ENCODE measurements around the gene MS4A6A.
"Not testable (repeated sequence)": the region's sequence is repeated elsewhere in the genome, so short reads cannot be mapped to it uniquely, and the experiment has no call there.

The MS4A6A gene

DNA sequence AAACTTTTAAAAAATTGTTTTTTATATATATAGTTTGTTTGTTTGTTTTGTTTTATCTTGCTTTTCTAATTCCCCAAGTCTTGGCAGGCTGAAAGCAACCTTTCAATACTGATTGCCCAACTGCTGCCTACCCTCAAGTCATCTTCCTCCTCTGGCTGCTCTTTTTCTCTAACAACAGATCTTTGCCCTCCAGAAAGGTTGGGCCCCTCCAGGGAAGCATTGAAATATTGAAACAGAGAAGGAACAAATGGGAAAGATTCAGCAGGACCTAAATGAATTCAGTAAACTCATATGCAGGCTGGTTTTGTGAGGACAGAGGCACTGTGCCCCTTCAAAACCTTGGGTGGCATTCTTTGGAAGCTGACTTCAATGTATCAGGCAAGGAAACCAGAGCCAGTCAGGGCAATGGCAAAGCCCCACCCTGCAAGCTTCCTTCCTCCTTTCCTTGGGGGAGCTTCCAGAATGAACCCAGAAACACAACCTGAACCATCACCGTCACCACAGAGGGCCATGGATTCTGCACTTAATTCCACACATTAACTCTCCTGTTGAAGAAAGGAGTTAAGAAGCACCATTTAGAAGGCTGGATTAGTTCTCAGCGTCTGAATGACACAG, 815 bp upstream of the MS4A6A start:
- DNase-seq (ENCODE audit: low read depth), result no peak

DNA sequence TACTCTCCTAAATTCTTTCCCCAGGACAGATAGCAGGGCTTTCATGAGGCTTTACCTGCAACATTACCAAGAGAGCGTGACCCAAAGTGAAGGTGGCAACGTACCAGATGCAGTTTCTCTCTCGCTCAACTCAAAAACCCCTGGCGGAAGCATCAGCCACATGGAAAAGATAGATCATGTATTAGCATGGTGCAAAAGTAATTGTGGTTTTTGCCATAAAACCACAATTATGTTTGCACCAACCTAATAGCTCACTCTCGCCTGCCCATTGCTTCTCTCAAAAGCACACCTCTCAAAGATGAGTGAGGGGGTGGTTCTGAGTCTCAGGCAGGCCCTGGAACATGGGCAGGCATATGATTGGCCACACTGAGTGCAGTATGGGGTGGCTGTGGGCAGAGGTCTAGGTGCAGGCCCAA, 7.0 kb downstream of the MS4A6A start:
- DNase-seq (ENCODE audit: low read depth), result no peak

DNA sequence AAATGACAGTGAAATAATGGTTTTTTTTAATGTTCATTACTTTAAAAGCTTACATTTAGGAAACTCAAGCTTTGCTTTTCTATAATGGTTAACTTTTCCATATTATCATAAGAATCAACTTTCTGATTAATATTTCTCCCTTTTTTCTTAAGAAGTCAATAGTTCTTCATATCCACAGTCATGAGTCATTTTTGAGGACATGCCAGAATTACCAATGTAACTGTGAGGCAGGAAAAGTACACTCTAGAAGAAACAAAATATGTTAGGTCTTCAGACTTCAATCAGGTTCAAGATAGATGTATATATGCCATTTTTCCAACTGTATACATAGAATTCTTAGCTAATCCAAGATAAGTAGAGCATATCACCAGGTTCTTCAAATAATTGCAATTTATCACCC, 10.9 kb downstream of the MS4A6A start:
- DNase-seq (ENCODE audit: low read depth), result no peak

DNA sequence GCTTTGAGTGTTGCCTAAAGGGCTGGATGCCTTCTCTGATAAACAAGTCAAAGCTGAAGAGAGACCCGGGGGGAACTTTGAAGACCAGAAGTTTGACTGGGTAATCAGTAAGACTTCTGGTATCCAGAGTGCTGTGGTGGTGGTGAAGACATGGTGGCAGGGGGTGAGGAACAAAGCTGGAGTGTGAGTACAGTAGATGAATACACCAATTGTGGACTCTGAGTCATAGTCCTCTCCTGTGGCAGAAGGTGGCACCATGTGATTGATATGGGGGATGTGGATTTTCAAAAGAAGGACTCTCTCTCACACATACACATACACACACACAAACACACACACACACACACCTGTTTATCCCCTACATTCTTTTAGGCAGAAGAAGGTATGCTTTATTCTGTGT, 12.3 kb downstream of the MS4A6A start:
- no peak for DNase-seq (ENCODE audit: low read depth)

DNA sequence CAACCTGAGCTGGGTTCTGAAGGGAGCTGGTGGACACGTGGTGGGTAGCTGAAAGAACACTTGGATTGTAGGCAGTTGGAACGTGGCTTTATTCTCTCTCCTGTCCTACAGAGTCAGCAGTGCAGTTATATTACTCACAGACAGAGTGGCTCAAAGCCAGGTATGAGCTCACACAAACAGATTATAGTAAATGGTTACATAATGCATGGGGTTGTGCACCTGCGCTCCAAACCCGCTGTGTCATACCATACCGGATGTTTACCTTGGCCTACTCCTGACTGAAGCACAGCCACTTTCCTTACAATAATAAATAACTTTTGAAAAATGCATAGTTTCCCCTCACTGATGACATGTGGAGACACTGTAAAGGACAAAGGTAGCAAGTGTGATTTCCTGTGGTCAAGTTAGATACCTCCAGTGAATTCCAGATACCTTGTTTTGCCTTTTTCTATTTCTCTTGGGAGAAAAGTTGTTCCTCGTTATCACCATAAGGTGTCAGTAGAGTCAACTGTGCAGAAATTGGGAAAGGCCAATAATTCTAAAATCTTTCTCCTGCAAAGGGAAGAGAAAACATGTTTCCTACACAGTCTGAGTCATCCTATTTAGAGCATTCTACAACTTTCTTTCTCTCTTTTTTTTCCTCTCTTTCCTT, 13.5 kb downstream of the MS4A6A start:
- DNase-seq (ENCODE audit: low read depth), result peak; percentile 40

DNA sequence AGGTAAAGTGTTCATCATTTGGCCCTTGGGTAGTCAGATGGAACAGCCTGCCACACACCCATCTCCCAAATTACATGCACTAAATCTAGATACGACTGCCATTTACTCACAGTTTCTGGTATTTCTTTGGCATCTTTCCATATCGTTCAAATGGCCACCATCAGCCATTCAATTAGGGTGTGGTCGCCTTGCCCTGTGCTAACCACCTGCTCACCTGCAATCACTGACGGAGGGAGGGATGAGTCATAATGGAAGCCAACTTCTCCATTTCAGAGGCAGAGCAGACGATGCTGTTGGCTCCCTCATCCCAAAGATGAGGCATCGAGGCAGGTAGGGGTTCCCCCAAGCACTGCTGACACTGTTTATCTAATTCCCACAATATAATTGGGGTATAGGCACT, 14.6 kb downstream of the MS4A6A start:
- DNase-seq (ENCODE audit: low read depth), result no peak

DNA sequence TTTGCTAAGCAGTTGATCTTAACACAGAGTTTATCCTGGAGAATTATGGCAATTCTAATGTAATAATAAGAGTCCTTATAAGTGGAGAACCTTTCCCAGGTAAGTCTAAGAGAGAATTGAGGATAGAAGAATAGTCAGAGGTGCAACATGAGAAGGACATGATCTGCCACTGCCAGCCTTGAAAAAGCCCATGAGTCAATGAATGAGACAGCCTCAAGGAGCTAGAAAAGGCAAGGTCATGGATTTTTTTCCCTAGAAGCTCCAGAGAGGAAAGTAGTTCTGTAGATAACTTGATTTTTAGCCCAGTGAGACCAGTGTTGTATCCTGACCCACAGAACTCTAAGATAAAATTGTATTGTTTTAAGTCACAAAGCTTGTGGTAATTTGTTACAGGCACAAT, 16.9 kb downstream of the MS4A6A start:
- DNase-seq (ENCODE audit: low read depth), result peak; percentile 37

DNA sequence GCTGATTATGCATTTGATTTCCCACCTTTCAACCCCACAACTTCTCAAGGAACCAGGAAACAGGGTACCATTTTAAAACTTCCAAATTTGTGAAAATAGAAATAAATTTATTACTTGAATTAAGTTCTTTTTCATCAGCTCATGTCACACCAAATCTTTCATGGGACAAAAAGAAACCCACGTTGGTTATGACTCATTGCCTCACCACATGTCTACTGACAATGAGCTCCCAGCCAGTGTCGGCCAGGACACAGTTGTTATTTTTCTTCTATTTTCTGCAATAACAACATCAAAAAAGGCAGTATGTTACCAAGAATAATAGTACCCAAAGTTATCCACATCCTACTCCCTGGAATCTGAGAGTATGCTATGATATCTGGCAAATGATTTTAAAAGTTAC, 17.3 kb downstream of the MS4A6A start:
- peak; percentile 23 for DNase-seq (ENCODE audit: low read depth)

DNA sequence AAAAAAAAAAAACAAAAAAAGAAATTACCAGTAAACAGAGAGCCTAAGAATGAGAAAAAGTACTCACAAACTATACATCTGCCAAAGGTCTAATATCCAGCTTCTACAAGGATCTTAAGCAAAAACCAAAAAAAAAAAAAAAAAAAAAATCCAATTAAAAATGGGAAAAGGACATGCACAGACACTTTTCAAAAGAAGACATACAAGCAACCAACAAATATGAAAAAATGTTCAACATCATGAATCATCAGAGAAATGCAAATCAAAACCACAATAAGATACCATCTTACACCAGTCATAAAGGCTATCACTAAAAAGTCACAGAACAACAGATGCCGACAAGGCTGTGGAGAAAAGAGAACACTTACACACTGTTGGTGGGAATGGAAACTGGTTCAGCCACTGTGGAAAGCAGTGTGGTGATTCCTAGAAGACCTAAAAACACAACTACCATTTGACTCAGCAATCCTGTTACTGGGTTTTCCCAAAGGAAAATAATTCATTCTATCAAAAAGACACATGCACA, 18.3 kb downstream of the MS4A6A start:
- peak; percentile 43 for DNase-seq (ENCODE audit: low read depth)

DNA sequence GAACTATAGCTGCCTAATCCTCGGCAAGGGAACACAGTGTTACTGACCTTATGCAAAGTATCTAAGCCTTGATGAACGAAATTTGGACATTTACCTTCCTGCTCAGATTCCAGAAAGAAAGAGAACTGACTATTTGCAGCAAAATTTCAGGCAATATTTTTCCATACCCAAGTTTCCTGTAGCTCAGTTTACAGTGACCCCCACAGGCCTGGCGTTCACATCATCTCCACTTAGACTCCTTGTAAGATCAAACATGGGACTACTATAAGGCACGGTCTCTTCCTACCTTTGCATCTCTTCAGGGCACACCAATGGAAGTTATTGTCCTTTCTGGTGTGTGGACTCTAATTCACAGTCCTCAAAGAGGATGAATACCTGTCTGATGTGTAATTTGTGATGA, 21.1 kb downstream of the MS4A6A start:
- DNase-seq (ENCODE audit: low read depth), result no peak

DNA sequence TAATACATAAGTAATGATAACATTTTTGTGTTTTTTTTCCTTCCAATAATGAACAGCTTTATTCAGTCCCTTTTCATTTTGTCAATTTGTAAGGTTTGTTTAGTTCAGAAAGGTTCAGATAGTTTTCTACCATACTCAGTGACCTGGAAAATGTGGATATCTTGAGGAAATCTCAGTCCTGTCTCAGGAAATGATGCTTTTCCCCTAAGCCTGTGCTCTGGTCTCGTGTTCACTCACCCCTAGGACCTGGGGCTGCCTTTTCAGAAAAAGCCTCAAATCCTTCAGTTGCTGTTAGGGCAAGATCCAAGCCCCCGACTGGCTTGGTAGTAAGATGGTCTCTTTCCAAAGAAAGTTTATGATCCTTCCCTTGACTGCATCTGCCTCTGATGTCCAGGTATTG, 21.8 kb downstream of the MS4A6A start:
- DNase-seq (ENCODE audit: low read depth), result no peak

DNA sequence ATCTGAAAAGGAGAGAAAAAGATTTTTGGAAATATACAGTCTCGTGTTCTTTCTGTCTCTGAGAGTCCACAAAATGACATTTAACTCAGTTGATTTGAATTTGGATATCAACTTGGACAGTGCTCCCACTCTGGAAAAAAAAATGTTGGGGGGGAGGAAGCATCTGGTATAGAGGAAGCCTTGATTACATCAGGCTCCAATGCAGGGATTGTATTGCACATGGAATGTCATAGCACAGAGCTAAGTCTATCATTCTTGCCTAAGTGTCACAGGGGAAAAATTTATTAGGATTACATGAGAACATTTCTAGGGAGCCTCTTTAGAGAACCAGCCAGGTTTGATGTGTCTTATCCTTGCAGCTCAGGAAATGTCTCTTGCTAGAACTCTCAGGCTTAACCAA, 23.0 kb downstream of the MS4A6A start:
- no peak for DNase-seq (ENCODE audit: low read depth)

DNA sequence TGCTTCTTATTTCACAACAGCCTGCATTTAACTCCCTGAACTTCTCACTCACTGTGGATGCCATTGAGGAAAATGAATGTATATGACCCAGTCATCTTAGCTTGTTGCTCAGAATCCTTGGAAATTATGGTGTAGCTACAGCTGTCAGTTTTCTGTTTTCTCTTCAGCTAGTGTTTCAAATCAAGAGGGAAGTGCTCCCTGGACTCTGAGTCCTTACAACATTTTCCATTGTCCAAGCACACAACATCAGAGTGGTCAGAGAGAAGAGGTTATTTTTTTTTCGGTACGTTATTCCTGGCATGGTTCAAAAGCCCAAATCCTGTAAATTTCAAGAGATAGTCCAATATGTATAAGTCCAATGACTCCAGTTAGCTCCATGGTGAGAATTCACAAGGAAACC, 23.6 kb downstream of the MS4A6A start:
- DNase-seq (ENCODE audit: low read depth), result no peak

DNA sequence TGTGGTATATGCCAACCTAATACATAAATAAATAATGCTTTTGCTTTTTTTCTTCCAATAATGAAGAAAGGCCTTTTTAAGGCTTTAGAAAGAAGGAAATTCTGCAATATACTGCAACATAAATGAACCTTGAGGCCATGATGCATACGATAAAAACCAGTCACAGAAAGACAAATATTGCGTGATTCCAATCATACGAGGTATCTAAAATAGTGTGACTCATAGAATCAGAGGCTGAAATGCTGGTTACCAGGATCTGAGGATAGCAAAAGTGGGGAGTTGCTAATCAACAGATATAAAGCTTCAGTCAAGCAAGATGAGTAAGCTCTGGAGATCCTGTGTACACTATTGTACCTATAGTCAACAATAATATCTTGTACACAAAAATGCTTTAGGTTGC, 24.2 kb downstream of the MS4A6A start:
- no peak for DNase-seq (ENCODE audit: low read depth)

DNA sequence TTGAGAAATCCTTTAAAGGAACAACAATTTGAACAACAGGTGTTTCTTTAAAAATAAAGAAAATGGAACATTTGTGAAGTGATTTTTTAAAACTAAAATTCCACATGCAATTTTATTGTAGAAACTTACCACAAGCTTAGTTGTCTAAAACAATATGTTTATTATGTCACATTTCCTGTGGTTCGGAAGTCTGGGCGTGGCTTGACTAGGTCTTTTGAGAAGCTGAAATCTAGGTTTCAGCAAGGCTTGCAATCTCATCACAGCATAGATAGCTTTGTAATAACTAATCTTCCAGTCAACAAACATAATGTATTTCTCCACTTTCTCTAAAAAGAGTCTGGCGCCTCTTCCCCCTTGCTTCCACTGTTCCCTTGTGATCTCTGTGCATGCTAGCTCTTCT, 27.0 kb downstream of the MS4A6A start:
- DNase-seq (ENCODE audit: low read depth), result no peak

DNA sequence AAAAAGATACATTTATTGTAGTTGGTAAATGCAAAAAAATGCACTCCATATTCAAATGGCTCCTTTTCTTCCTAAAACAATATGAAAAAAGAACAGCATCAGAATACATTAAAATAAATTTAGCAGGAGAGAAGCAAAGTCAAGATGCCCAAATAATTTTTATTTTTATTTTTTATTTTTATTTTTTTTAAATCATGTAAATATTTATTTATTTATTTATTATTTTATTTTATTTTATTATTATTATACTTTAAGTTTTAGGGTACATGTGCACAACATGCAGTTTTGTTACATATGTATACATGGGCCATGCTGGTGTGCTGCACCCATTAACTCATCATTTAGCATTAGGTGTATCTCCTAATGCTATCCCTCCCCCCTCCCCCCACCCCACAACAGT, 30.2 kb downstream of the MS4A6A start:
- not testable (repeated sequence) for DNase-seq (ENCODE audit: low read depth)

DNA sequence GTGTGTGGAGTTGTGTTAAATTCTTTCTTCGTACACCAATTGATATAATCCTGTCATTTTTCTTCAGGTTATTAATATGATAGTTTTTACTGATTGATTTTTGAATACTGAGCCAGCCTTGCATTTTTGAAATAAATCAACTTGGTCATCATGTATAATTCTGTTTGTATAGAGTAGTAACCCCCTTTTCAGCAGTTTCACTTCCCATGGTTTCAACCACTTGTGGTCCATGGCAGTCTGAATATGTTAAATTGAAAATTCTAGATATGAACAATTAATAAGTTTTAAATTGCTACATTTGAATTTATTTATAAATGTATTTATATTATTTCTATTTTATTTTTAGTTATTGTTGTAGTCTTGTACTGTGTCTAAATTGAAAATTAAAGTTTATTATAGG, 32.6 kb downstream of the MS4A6A start:
- DNase-seq (ENCODE audit: low read depth), result no peak

DNA sequence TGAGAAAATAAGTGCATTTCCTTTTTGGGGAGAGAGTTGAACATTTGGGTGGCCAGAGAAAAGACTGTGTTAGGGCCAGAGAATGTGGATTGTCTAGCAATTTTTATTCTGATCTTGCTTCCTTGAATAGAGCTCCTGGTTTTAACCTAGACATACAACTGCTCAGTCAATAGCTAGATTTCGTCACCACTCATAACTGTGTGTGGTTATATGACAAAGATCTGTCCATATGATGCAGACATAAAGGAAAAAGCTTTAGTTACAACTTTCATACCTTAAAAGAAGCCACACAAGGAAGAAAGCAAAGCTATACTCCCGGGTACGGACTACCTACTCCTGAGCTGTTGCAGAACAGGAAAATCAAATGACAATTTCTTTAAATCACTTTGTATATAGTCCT, 37.2 kb downstream of the MS4A6A start:
- no peak for DNase-seq (ENCODE audit: low read depth)

DNA sequence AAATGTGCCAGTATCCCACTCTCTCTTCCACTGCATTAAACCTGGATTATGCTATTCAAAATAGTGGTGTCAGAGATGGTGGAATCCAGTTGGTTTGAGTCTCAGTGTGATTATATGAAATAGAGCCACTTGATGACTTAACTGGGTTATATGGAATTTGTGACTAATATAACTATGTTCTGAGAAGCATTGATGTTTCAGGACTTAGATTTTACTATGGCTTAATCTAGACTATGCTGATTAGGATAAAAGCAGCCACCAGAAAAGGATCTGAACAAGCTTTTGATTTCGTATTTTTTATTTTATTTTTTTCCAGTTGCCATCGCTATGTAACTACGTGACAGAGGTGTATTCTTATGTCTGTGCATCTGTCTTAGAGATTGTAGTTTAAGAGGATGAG, 39.1 kb downstream of the MS4A6A start:
- DNase-seq (ENCODE audit: low read depth), result no peak

DNA sequence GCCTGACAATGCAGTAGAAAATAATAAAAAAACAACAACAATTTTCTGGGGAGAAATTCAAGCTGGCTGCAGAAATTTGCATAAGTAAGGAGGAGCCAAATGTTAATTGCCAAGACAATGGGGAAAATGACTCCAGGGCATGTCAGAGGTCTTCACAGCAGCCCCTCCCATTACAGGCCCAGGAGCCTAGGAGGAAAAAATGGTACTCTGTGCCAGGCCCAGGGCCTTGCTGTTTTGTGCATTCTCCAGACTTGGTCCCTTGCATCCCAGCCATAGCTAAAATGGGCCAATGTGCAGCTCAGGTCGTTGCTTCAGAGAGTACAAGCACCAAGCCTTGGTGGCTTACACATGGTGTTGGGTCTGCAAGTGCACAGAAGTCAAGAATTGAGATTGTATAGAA, 49.0 kb downstream of the MS4A6A start:
- no peak for DNase-seq (ENCODE audit: low read depth)

DNA sequence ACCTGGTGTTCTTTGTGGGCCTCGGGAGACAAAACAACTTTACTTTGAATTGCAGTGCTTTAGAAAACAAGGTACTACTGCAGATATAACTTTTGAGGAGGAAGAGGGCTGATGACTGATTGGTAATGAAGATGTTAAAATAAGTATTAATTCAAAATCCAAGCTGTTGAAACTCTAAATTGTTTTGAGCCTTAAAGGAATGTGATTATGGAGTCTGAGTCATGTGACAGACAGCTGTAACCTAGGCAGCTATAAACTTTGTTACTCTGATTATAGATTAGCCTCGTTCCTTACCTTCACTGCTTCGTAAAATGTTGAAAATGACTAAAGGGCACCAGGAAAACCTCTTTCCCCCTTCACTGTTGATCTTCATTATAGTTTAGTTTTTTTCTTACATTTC, 51.0 kb downstream of the MS4A6A start:
- no peak for DNase-seq (ENCODE audit: low read depth)

DNA sequence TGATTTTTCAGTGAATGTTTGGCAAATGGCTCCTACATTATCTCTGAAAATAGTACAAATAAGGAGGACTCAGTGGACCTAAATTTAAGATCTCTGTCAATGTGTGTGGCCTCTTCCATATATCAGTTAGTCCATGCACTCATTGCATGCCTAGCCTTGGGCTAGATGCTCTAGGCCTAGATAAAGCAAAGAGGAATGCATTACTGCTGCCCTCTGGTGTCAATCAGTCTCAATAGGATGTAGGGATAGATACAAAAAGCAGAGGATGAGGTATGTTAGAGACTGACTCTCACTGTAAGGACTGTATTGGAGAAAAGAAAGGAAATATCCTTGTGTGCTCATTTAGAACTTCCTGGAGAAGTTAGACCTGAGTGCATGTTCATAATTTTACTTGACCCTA, 52.4 kb downstream of the MS4A6A start:
- peak; percentile 77 for DNase-seq (ENCODE audit: low read depth)

DNA sequence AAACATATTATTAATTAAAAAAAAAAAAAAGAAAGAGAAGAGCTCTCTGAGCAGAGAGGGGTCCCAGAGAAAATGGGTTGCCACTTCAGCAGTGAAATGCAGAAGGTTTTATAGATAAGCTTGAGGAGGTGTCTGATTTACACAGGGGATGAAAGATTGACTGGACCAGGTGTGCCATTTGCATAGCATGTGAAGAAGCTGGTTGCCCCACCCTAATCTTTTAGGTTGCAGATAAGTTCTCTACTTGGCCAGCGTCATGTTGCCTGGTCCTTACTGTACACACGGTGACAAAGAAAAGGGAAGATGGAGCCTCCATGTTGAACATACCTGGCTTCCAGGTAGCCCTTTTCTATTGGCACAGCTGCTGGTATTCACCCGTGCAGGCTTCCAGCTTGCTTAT, 53.0 kb downstream of the MS4A6A start:
- no peak for DNase-seq (ENCODE audit: low read depth)

DNA sequence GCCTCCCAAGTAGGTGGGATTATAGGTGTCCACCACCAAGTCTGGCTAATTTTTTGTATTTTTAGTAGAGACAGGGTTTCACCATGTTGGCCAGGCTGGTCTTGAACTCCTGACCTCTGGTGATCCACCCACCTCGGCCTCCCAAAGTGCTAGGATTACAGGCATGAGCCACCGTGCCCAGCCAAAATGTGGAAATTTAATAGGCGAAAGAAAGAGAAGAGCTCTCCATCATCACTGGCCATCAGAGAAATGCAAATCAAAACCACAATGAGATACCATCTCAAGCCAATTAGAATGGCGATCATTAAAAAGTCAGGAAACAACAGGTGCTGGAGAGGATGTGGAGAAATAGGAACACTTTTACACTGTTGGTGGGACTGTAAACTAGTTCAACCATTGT, 54.0 kb downstream of the MS4A6A start:
- DNase-seq (ENCODE audit: low read depth), result not testable (repeated sequence)

Measured in ELR (cell line).